Measurements from ENCODE around the gene ATP6V1B1.

DNA sequence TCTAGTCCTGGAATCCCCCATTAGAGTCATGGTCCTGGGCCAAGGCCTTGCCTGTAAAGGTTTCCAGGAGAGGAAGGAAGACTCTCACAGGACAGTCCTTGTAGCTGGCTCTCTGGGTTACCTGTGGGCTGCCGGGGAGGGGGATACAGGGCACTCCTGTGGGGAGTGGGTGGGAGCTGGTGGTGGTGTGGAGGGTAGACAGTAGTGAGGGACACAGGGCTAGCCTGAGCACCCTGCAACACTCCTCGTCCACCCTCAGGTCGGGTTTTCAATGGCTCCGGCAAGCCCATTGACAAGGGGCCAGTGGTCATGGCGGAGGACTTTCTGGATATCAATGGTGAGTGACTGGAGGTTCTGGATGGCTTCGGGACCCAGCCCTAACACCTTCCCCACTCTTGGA, 23.1 kb downstream of the ATP6V1B1 start:
- TF ChIP-seq CTCF (IDR thresholded peaks at IDR 0.05) (no peak), POLR2A (IDR thresholded peaks at IDR 0.05) (no peak)

All from esophagus squamous epithelium (tissue), 4 donors.